Stimulated activated CD8-positive, alpha-beta memory T cell treated with anti-CD3 and anti-CD28 coated beads, Interleukin-7, amount 100 ng/mL, for 24 hours (primary cell): Measurements from ENCODE around the gene LSR.

Experiments used
- DNase-seq: peaks from one replicate; pipeline ENCODE4 v3.0.0-alpha.2; 2020; ENCODE audit warnings: low read depth

LSR gene

DNA sequence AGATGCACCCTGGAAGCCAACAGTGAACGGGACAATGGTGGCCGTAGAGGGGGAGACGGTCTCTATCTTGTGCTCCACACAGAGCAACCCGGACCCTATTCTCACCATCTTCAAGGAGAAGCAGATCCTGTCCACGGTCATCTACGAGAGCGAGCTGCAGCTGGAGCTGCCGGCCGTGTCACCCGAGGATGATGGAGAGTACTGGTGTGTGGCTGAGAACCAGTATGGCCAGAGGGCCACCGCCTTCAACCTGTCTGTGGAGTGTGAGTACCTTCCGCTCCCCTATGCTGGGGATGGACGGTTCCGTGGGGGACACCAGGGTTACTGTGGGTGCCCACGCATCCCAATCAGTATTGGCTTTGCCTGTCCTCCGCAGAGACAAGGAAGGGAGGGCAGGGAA is 53.6 kb downstream of the LSR start:
- no peak for DNase-seq

DNA sequence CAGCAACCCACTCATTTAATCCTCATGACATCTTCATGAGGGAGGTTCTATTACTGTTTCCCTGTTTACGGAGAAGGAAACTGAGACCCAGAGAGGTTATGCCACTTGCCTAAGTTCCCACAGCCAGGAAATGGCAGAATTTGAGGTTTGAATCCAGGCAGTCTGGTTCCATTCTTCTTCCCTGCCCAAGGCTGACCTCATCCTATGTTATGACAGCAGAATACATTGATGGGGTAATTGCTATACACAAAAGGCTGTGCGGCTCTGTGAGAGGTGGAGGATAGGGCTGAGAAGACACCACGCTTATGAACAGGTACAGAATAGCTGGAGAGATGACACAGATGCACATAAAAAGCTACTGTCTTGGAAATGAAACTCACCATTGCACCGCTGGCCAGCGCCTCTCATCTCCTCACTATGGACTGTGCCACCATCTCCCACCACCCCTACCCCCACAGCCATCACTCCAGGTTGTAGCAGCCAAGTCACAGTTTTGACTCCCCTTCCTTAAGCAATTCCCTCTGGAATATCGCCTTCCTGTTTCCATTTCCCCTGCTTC is 54.6 kb downstream of the LSR start:
- no peak for DNase-seq

DNA sequence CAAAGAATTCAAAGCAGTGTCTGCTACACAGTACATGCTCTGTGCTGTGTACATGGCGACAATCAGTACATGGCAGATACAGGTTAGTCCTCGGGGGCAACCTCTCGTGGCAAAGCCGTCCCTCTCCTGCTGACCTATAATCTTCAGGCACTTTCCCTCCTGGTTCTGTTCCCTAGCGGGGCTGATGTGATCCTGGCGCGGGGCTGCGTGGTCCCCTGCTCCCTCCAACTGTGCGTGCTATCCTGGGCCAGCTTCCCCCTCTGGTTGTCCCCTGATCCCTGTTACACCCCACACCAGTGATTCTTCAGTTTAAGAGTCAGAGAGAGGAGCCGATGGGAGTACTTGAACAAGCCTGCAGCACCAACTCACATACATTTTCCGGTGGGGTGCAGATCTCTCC is 55.2 kb downstream of the LSR start:
- DNase-seq: no peak

DNA sequence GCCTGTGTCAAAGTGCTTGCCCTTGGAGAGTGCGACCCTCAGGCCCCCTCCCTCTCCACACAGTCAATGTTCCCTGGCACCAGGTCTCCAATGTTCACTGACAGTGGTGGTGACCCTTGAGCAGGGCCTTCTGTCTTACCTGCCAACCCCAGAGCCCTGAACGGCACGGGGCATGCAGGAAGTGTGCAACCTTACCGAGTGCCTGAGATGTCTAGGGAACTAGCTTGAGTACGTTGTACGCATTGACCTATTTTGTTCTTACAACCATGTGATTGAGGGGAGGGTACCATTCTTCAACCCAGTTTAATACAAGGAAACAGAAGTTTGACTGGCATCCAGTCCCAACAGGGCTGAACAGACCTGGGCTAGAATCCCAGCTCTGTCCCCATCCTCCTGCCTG is 56.4 kb downstream of the LSR start:
- no peak for DNase-seq

DNA sequence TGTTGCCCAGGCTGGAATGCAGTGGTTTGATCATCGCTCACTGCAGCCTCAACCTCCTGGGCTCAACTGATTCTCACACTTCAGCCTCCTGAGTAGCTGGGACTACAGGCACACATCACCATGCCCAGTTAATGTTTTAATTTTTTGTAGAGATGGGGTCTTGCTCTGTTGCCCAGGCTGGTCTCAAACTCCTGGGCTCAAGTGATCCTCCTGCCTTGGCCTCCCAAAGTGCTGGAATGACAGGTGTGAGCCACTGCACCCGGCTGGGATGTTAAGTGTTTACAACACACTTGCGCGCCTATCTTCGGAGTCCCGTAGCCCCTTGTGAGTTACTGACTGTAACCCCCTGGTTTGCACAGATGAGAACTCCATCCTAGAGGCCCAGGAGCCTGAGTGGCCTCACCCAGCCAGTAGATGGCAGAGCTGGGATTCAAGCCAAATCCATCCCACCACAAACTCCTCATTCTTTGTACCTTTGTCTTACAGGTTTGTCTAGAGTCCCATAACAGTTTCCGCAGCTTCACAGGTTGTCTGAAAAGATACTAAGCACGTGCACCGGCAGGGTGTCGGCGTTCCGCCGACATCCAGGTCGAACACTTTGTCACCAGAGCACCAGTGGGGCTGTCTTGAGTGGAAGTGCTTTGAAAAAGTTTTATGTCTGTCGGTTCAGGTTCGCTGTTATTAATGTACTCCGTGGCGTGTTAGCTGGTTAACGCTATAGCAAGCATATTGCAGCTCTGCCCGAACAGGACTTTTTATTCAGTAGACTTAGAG is 57.9 kb downstream of the LSR start:
- no peak for DNase-seq

DNA sequence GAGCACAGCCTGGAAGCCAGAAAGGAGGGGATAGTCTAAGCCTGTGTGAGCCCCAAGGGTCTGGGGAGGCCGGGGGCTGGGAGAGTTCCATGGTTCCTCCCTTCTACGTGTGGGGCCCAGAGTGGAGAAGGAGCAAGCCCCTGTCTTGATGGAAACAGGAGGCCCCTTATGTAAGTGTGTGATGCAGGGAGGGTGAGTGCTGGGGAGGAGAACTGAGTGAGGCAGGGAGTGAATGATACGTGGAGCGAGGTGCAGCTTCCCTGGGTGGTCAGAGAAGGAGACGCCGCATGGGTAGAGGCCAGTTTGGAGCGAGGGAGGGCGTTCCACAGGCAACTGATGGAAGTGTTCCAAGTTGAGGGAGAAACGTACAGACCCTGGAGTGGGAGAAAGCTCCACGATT is 59.1 kb downstream of the LSR start:
- DNase-seq: no peak

DNA sequence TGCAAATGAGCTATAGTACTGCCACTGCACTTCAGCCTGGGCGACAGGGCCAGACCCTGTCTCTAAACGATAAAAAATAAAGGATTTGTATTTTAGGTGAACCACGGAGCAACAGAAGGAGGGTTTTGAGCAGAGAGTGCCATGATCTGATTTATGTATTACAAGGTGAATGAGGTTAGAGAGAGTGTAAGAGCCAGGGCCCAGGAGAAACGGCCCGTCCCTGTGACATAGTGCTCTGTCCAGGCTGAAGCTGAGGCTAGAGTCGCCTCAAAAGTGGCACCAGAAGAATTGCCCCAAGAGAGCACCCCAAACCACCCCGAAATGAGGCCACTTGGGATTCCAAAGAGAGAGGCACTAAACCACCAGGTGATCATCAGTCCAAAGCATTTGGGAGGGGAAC is 60.1 kb downstream of the LSR start:
- DNase-seq: no peak

DNA sequence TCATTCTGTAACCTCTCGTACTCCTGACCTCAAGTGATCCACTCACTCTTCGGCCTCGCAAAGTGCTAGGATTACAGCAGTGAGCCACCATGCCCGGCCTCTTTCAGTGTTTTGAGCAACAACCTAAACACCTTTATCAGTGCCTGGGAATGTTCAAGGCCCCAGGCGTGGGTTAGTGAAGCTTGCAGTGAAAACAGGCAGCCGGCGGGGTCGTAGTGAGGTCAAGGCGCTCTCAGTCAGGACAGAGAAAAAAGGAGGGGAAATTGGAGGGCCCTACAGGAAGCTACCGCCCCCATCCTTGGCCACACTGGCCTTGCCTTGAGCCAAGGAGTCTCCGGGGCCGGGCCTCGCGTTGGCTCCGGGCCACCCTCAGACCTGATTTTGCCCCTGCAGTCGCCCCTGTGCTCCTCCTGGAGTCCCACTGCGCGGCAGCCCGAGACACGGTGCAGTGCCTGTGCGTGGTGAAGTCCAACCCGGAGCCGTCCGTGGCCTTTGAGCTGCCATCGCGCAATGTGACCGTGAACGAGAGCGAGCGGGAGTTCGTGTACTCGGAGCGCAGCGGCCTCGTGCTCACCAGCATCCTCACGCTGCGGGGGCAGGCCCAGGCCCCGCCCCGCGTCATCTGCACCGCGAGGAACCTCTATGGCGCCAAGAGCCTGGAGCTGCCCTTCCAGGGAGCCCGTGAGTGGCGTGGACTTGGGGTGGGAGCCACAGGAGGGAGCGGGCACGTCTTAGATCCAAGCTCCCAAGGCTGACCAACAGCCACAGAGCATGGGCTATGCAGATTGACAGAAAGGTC is 60.9 kb downstream of the LSR start:
- no peak for DNase-seq

DNA sequence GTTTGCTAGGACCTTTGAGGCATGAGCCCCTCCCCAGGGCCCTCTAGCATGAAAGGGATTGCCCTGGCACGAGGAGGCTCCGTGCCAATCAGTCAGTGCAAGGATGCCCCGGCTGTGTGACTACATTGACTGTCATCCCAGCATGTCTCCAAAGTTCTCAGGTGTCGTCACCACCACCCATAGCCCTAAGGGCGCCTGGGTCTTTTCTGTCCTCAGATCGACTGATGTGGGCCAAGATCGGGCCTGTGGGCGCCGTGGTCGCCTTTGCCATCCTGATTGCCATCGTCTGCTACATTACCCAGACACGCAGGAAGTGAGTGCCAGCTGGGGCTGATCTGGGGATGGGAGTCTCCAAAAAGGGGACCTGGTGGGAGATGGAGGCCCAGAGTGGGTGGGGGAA is 61.5 kb downstream of the LSR start:
- DNase-seq: no peak

DNA sequence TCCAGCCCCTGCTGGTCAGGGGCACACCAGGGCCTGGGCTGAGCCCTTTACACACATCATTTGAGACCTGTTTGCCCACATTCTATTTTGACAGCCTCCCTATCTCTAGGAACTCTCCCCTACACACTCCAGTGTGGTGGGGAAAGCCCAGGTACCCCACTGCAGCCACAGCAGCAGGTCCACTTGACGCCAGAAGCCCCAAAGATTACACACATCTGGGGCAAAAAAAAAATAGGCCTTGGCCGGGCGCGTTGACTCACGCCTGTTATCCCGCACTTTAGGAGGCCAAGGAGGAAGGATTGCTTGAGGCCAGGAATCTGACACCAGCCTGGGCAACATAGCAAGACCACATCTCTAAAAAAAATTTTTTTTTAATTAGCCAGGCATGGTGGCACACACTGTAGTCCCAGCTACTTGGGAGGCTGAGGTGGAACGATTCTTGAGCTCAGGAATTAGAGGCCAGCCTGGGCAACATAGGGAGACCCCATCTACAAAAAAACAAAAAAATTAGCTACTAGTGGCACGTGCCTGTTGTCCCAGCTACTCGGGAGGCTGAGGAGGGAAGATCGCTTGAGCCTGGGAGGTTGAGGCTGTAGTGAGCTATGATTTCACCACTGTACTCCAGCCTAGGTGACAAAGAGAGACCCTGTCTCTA is 62.1 kb downstream of the LSR start:
- no peak for DNase-seq

DNA sequence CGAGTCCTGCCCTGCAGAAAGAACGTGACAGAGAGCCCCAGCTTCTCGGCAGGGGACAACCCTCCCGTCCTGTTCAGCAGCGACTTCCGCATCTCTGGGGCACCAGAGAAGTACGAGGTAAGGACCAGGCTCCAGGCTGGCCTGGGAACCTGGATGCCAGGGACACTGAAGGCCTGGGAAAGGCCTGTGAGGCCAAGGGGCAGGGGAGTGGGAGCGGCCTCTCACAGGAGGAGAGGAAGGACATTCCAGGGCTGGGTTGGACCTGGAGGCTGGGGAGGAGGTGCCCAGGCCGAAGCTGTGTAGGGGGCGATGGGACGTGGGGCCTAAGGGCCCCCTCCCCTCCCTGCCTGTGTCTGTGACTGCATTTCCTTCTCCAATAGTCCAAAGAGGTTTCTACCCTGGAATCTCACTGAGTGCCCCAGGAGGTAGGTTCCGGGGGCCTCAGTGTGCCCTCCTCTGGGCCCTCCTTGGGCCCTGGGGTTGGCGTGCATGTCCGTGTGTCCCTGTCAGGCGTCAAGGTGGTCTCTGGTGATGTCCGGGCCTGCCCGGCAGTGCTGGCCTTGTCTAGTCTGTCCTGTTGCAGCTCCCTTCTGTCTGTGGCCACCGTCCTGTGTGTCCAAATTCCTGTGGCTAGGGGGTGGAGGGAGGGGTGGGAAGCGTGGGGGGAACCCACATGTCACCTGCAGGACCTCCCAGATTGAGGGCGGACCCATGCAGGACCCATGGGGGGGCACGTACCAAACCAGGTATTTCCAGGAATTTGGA is 63.3 kb downstream of the LSR start:
- no peak for DNase-seq

DNA sequence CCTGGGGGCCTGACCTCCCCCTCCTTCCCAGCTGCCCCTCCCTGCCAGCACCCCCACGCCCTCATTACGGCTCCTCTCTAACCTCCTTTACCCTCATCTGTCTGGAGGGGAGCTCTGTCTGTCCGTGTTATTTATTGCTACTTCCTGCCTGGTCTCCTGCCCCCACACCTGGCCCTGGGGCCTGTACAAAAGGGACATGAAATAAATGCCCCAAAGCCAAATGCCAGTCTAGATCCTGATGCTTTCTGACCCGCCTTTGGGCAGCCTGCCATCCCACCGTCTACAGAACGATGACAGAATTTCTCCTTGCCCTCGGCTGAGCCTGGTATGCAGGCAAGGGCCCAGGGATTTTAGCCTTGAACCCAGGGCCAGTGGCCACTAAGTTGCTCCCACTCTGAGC is 64.8 kb downstream of the LSR start:
- no peak for DNase-seq

DNA sequence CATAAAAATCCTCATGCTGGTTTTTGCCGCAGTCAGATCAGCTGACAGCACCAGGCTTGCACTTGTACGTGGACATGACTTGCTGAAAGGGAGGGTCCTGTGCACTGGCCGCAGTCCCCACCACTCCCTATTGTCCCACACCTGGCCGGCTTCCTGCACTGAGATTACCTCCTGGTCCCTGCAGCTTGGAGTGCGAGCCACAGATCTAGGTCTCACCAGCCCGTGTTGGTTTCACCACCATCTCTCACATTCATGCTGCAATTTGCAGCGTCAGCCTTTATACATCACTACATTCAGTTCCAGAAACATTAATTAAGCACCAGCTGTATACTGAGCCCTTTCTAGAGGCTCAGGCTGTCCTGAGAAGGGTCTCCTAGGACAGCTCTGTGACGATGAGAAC is 65.2 kb downstream of the LSR start:
- no peak for DNase-seq

DNA sequence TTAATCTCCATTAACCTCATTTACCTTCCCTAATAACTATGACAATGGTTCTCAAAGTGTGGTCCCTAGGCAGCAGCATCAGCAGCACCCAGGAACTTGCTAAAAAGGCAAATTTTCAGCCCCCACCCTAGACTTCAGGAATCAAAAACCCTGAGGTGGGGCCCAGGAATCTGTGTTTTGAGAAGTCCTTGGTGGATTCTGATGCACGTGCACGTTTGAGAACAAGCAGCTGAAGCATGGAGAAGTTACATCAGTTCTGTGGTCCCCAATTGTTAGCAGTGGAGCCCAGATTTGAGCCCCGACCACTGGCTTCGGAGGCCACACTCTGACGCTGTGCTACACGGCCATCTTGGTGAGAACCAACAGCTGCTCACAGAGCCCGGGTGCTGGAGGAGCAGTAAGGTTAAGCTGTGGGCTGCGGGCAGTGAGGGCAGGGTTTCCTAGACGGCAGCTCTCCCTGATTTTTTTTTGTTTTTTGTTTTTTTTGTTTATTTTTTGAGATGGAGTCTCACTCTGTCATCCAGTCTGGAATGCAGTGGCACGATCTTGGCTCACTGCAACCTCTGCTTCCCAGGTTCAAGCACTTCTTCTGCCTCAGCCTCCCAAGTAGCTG is 66.2 kb downstream of the LSR start:
- DNase-seq: no peak

DNA sequence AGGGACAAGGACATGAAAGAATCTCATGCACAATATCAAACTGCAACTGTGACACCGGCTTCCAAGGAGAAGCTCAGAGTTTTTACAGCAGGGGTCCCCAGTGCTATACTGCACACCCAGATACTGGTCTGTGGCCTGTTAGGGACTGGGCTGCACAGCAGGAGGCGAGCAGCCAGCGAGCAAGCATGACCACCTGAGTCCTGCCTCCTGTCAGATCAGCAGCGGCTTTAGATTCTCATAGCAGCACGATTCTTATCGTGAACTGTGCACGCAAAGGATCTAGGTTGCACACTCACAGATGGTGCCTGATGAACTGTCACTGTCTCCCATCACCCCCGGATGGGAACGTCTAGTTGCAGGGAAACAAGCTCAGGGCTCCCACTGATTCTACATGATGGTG is 67.1 kb downstream of the LSR start:
- no peak for DNase-seq

DNA sequence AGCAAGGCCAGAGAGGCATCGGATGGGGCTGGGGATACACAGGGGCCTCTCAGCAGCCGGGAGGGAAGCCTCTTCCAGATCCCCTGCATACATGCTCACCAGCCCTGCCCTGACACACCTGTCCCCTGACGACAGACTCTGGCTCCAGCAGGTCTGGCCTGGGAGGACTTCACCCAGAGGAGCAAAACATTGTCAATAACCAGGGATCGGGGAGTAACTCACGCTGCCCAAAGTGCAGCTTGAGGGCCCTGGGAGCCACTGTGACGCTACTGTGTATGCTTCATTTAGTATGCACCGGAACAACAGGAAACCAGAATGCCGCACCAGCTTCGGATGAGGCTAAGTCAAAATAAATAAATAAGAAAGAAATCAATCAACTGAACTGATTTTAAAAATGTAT is 67.8 kb downstream of the LSR start:
- DNase-seq: no peak
